ENCODE measurements around the gene LSG1.

GRCh38 chr3:194713299-194714136 is 41.5 kb upstream of the LSG1 start:
- no peak for TF ChIP-seq CTCF (conservative IDR thresholded peaks at IDR 0.05 in 1 of 2, IDR thresholded peaks at IDR 0.05 in 1 of 2; ENCODE audit: low read depth in 1 of 2, low read length in 2 of 2)
- TF ChIP-seq EZH2 (IDR thresholded peaks at IDR 0.05; ENCODE audit: low read length, missing control alignments) = no peak
